NCI-H2107 treated with DMSO at 0.1 percent for 48 hours (cell line): ENCODE data around the gene REV3L.

ENCODE experiments used
- DNase-seq: peaks from one replicate; lab custom pipeline; 2025; ENCODE audit not compliant: unreplicated experiment; lab: John Stamatoyannopoulos, UW

The REV3L gene

DNA sequence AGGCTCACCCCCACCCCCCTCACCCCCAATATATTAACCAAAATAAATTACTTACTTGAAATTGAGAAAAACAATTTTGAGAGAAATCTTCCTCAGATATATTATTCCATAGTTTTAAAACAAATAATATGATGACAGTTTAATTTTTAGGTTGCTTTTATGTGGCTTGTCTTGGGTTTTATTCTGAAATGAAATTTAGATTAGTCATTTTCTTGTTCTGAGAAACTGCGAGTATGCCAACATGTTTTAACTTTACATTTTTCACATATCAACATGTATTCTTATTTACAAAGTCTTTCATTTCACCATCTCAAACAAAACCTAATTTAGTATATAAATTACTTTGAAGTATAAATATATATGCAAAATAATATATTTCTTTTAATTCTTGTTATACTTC, 11.1 kb downstream of the REV3L start:
- DNase-seq = no peak

DNA sequence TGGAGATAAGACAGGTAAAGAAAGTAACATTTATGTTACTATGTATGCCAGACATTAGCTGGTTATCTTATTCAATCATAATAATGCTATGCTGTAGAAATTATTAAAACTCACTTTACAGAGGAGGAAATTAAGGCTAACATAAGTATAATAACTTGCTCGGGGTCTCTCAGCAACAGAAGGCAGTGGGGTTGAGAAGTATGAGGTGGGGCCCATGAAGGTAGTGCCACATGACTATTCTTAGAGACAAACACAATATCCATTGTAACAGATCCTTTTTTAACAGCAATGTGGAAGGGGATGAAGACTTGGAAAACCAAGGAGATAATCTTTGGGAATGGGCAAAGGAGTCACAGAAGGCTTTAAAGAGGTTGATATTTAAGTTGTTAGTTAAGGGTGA, 11.5 kb downstream of the REV3L start:
- no peak for DNase-seq

DNA sequence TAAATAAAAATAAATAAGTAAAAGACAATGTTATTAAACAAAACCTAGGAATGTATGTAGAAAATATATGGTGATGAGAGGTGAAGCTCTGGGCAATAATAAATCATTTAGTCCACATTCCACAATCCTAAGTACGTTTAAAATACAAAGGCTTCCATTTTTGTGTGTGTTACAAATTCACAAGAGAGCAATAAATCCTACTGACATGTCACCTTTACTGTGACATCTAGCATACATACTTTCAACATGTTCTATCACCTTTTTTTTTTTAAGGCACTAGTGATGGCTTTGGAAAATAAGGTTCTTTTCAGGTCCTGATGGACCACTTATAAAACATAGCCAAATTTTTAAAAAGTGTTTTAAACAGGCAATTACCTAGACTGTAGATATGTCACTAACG, 12.0 kb downstream of the REV3L start:
- no peak for DNase-seq

DNA sequence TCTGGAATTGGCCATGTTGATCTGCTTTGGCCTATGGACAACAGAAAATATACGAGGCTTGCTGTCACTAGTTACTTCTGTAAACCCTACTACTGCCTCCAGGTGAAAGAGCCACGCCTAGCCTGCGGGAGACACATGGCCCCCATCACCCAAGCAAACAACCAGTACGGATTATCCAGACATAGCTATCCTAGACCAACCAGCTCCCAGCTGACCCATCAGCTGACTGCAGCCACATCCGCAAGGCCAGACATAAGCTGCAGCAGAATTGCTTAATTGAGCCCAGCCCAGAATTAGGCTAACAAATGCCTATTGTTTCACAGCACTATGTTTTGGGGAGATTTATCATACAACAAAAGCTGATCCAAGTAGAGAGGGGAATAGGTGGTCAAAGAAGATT, 13.5 kb downstream of the REV3L start:
- DNase-seq = no peak

DNA sequence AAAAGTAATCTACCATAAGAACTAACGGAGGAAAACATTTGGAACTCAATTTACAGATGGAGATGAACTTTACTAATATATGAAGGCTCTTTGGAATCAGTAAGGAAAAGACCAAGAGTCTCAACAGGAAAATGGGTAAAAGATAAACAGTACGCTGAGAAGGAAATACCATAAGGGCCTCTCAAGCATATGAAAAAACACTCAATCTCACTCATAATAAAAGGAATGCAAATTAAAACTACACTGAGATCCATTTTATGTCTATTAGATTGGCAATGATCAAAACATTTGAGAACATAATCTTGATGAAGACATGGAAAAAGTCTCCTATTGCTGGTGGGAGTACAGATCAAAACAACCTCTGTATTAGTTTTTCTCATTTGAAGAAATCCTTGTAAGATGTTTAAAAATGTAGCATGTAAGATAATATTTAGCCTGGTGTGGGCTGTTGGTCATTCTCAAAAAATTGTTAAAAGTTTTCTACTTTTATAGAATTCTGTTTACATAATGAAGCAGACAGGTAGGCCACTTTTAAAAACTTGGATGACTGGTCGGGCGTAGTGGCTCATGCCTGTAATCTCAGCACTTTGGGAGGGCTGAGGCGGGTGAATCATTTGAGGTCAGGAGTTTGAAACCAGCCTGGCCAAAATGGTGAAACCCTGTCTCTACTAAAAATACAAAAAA, 14.5 kb downstream of the REV3L start:
- DNase-seq = no peak

DNA sequence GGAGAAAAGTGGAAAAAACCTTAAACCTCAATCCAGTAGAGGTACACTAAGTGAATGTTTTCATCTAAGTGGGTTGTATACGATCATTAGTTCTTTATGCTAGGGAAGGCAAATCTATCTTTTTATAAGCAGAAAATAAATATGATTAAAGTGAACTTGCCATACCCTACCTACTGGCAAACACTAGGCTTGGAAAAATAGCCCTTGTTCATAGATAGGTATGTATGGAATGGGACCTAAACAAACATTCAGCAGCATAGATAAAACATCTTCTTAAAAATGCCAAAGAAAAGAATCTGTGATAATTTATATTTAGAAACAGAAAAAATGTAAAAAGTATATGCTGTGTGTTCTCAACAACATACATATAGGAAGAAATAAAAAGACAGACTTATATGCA, 18.8 kb downstream of the REV3L start:
- no peak for DNase-seq

DNA sequence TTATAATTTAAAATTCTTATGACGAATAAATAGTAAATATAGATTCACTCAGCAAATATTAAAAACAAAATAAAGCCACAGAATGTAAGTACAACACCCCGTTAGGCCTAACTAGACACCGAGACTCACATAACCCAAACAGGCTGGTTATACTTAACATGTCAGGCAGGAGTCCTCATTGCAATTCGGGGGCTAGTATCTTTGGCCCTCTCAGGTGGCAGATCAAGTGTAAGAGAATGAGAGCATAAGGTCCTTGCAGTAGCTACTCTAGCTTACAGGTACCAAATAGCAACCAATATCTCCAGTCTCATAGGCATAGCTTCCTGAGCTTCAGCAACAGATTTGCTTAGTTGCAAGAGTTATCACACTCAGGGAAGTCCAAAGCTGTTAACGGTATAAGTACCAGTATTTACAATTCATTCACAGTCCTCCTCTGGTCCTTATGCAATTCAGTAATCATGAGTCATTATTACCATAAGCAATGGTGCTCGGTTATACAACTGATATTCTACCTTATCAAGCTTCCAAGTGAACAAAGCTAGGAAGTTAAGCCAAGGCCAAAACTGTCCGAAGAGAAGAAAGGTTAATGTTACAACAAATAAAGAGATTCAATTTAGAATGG, 20.1 kb downstream of the REV3L start:
- DNase-seq = no peak

DNA sequence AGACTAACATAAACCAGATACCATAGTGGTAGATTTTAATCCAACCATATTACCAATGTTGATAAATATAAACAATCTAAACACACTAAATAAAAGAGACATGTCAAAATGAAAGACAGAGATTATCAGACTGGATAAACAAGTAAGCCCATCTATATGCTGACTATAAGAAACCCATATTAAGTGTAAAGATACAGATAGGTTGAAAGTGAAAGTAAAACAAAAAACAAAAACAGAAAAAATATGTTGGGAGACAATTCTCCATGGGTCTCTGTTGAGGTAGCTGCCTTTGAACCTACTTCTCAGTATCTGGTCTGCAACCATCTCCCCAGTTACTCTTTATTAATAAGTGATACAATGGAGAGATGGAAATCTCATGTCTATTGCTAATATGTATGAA, 21.2 kb downstream of the REV3L start:
- no peak for DNase-seq

DNA sequence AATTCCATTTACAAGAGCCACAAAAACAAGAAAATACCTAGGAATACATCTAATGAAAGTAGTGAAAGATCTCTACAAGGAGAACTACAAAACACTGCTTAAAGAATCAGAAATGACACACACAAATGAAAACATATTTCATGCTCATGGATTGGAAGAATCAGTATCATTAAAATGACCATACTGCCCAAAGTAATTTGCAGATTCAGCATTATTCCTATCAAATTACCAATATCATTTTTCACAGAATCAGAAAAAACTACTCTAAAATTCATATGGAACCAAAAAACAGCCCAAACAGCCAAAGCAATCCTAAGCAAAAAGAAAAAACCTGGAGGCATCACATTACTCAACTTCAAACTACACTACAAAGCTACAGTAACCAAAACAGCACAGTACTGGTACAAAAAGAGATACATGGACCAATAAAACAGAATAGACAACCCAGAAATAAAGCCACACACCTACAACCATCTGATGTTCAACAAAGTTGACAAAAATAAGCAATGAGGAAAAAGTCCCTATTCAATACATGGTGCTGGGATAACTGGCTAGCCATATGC, 24.3 kb downstream of the REV3L start:
- DNase-seq = no peak

DNA sequence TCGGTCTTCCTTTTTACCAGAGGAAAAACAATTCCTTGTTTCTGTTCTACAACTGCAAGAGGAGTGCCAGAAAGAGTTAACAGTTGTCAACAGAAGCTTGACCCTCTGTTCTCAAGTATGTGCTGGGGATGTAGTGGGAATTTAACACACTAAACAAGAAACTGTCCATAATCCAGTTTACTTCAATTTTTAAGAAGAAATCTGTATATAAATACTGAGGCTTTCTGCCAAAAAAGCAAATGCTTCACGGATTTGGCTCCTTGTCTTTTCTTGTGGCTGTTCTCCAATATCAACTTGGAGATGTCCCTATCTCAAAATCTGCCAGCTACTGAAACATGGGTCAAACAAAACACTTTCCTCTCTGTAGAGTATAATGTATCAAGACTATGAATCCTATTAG, 26.8 kb downstream of the REV3L start:
- DNase-seq = no peak

DNA sequence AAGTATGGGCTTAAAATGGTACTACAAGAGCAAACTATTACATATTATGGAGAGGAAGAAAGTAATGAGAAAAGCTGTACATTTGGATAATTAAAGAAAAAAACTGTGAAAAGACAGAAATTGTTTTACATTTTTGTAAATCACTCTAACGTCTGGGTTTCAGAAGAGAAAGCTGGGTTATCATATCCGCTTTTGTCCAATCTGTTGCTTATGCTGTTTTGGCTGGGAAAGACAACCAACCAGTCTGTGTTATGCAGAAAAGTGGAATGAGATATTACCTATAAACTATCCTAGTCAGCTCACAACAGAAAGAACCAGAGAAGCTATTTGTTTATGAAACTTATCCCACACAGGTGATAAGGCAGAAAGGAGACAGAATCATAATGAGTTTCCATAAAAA, 32.4 kb downstream of the REV3L start:
- no peak for DNase-seq

DNA sequence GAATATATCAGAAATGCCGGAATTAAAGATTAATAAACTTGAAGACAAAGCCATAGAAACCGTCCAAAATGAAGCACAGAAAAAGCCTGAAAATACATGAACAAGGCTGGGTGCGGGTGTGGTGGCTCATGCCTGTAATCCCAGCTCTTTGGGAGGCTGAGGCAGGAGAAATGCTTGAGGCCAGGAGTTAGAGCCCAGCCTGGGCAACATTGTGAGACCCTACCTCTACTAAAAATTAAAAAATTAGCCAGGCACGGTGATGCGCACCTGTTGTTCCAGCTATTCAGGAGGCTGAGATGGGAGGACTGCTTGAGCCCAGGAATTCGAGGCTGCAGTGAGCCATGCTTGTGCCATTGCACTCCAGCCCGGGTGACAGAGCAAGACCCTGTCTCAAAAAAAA, 32.9 kb downstream of the REV3L start:
- DNase-seq = no peak

DNA sequence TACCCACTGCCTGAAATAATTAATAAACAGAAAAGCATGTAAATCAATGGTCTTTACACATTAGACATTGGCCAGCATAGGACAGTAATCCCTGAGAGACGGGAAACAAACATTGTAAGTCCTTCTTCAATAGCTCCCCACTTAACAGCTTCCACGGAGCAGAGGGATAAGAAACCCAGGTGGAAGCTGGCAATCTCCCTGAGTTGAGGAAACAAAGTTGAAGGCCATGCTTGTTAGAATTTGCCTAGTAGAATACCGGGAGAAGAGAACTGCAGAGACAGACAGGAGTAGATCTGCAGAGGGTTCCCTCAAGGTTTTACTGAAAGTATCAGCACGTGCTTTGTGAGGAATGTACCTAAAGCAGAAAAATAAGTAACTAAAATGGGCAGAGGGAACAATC, 33.9 kb downstream of the REV3L start:
- DNase-seq = no peak

DNA sequence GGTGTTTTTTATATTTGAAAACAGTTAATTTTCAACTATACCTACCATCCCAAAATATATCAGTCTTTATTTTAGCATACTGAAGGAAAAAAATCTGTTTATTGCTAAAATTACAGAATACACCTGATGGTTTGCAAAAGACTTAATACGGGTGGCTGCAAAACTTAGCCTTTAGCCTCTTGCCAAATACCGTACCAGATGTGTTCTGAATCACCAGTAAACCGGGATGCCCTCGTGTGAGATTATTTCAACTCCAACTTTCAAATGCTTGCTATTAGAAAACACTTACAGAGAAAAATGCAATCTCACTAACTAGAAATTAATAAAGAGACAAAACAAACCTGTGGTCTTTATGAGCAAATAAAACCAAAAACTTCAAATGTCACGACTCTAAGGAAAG, 36.0 kb downstream of the REV3L start:
- no peak for DNase-seq

DNA sequence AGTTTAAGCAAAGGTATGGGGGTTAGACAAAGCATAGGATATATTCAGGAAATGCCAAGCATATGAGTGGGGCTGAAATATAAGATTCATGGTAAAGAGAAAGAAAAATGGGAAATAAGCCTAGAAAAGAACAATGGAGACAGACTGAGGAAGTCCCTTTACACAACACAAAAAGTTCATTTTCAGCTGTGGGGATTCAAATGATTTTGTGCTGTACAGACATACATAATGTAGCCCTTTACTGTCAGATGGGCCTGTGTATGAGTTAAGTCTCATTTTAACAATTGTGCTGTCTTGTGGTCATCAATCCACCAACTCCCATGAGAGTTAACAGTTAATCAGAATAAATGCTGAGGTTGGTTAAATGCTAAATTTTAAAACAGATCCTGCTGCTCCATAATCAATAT, 37.2 kb downstream of the REV3L start:
- DNase-seq = no peak

DNA sequence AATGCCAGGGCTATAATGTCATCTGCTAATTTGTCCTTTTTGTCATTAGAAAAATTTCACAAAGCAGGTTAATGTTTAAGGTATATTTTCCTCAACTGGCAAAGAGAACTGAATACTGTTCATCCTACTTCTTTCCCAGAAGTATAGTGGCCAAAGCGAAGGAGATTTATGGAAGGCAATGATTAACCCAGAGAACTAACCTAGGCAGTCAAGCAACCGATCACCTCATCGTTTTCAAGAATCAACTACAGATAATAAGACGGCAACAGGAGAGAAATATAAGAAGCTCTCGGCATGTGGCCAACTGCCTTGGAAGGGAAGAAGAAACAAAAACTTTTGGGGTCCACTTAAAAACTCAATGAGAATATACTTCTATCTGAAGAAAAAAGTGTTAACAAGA, 38.2 kb downstream of the REV3L start:
- DNase-seq = no peak

DNA sequence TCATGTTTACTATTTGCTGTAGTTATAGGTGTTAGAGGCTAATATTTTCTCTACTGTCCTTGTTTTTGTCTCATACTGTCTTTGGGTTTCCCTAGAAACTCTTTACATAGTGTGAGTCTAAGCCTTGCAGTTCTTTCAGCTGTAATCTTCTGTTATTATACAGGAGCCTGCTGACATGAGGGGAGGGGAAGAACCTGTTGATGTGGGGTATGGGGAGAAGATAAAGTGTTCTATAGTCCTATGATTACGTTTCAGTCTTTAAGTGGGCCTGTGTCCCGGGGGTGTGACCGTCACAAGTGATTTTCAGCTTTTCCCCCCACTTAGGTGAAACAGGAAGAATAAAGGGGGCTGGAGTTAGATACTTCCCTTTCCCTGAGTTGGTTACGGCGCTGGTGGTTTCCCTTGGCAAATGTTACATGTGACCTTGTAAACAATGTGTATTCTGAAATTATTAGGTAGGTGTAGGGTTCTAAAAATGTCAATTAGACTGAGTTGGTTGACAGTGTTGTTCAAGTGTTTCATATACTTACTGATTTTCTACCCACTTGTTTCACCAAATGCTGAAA, 41.3 kb downstream of the REV3L start:
- DNase-seq = no peak

DNA sequence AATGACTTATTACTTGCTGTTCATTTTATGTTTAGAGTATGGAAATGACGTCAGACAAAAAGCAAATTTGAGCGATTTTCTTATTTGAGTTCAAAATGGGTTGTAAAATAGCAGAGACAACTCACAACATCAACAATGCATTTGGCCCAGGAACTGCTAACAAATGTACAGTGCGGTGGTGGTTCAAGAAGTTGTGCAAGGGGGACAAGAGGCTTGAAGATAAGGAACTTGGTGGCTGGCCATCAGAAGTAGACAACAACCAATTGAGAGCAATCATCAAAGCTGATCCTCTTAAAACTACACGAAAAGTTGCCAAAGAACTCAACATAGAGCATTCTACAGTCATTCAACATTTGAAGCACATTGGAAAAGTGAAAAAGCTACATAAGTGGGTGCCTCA, 43.8 kb downstream of the REV3L start:
- no peak for DNase-seq

DNA sequence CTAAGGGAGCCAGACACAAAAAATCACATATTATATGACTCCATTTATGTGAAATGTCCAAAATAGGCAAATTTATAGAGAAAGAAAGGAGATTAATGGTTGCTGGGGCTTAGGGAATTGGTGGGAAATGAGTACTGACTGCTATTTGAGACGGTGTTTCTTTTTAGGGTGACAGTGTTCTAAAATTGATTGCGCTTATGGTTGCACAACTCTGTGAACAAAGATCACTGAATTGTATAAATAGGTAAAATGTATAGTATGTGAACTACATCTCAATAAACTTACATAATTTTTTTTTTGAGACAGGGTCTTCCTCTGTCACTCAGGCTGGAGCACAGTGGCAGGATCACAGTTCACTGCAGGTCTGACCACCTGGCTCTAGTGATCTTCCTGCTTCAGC, 45.4 kb downstream of the REV3L start:
- DNase-seq = no peak

DNA sequence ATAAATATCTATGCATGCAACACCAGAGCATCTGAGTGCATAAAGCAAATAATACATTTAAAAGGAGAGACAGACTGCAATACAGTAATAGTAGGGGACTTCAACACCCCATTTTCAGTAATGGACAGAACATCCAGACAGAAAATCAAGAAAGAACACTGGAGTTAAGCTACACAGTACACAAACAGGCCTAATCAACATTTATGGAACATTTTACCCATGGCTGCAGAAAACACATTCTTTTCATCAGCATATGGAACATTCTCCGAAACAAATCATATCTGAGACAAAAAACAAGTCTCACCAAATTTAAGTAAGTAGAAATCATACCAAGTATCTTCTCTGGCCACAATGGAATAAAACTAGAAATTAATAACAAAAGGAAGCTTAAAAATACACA, 50.5 kb downstream of the REV3L start:
- DNase-seq = no peak

DNA sequence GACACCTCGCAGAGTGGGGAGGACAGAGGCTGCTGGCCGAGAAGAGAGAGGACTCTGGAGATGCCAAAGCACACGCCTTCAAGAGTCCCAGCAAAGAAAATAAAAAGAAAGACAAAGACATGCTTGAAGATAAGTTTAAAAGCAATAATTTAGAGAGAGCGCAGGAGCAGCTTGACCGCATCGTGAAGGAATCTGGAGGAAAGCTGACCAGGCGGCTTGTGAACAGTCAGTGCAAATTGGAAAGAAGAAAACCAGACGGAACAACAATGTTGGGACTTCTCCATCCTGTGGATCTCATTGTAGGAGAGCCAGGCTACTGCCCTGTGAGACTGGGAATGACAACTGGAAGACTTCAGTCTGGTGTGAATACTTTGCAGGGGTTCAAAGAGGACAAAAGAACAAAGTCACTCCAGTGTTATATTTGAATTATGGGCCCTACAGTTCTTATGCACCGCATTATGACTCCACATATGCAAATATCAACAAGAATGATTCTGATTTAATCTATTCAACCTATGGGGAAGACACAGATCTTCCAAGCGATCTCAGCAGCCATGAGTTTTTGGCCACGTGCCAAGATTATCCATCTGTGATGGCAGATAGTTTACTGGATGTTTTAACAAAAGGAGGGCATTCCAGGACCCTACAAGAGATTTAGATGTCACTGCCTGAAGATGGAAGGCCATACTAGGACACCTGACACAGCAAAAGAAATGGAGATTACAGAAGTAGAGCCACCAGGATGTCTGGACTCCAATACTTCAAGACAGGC, 52.2 kb downstream of the REV3L start:
- no peak for DNase-seq

DNA sequence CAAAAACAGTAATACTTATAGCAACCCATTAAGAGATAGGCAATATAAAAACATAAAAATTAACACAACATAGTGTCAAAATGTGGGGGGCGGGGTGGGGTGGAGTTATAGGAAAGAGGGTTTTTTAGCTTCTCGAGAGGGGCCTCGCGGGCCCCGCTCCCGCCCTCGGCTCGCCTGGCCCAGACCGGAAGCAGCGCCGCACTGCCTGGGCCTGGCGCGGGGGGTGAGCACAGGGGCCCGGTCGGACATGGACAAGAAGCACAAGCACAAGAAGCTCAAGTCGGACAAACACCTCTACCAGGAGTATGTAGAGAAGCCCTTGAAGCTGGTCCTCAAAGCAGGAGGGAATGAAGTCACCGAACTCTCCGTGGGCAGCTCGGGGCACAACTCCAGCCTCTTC, 53.4 kb downstream of the REV3L start:
- DNase-seq = no peak
